ENCODE results near the gene ECM1. TPM values are rescaled to one million over a fixed set of nuclear protein-coding genes. Genes with fewer than 3 reads are reported as not detected.

ECM1 gene
- total RNA-seq, result 15.3 TPM

DNA sequence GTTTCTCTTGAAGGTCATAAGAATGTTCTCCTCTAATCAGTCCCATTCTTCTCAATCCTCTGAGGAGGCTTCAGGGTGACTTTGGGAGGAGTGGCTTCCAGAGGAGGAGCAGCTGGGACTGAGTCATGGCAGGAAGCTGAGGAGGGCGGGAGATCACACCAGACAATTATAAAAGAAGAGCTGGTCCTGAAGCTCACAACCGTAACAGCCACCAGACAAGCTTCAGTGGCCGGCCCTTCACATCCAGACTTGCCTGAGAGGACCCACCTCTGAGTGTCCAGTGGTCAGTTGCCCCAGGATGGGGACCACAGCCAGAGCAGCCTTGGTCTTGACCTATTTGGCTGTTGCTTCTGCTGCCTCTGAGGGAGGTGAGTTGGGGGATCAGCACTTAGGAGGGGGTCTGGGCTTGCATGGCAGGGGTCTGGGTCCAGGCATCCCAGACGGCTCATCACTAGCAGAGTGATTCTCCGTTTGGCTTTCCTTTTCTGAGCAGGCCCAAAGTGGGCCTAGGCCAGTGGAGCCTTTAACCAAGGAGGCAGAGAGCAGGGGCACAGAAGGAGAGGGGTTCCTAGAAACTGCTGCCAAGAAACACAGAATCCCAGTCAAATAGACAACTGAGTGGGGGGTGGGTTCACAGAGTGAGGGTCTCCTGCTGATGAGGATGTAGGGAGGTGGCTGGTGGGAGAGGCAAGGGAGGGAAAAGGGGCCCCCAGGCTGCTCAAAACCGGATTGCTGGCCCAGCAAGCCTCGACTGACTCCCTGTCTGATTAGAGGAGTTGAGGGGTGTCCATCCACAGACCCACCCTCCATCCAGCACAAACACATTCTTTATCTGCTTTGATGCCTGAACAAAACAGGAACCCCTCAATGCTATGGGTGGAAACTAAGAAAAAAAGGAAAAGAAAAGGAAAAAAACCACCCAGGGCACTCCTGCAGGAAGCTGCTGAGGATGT lies at the start of gene ECM1:
Gene ECM1, plus strand, starts transcription at position 198 of the 953 bp plus-strand sequence. Its CDS starts 101 bp downstream, at position 299.
- DNase-seq (ENCODE audit: low spot score) (no peak), ATAC-seq (peak; percentile 53)

DNA sequence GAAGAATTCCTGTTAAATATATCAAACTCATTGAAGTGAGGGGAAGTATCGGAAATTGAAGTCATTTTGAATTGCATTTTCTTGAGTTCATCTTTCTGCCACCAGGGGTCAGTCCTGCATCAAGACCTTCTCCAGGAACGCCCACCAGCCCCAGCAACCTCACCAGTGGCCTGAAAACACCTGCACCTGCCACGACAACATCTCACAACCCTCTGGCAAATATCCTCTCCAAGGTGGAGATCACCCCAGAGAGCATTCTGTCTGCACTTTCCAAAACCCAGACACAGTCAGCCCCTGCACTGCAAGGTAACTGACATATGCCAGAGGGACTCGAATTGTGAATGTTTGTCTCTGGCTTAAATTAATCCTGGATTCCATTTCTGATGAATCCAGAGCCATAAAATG lies 43.5 kb upstream of the ECM1 start:
- DNase-seq (ENCODE audit: low spot score) (peak; percentile 64), ATAC-seq (peak; percentile 81)

DNA sequence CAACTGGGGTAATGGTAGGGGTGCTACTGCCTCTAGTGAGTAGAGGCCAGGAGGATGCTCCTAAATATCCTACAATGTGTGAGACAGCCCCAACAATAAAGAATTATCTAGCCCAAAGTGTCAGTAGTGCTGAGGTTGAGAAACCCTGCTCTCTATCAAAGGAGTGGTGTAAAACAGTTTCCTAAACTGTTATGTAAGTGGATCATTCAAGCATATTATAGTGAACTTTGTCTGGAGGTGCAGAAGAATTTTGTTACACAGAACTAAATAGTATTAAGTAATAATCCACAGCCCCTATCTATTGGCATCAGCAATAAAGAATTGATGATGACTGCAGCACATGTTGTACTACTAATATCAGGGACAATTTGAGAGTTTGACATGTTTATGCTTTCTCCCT lies 40.9 kb upstream of the ECM1 start:
- ATAC-seq, result peak; percentile 70
- no peak for DNase-seq (ENCODE audit: low spot score)

DNA sequence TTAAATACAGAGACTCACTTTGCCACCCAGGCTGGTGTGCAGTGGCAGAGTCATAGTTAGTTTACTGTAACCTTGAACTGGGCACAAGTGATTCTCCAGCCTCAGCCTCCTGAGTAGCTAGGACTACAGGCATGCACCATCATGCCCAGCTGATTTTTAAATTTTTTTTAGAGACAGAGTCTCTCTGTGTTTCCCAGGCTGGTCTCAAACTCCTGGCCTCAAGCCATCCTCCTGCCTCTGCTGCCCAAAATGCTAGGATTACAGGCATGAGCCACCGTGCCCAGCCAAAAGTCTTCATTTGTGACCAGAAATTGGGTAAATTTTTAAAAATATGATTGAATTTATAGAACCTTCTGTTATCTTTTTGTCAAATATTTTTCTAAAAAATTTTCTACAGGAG lies 38.6 kb upstream of the ECM1 start:
- DNase-seq (ENCODE audit: low spot score), result peak; percentile 43
- ATAC-seq, result no peak

DNA sequence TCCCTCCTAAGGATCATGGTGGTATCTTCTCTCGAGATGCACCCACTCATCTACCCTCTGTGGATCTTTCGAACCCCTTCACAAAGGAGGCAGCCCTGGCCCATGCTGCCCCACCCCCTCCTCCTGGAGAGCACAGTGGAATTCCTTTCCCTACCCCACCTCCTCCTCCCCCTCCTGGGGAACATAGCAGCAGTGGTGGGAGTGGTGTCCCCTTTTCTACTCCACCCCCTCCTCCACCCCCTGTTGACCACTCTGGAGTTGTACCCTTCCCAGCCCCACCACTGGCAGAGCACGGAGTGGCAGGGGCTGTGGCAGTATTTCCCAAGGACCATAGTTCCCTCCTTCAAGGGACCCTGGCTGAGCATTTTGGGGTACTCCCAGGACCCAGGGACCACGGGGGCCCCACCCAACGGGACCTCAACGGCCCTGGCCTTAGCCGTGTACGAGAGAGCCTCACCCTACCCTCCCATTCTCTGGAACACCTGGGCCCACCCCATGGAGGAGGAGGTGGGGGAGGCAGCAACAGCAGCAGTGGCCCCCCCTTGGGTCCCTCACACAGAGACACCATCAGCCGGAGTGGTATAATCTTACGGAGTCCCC lies 35.2 kb upstream of the ECM1 start:
- peak; percentile 46 for DNase-seq (ENCODE audit: low spot score)
- ATAC-seq, result no peak

DNA sequence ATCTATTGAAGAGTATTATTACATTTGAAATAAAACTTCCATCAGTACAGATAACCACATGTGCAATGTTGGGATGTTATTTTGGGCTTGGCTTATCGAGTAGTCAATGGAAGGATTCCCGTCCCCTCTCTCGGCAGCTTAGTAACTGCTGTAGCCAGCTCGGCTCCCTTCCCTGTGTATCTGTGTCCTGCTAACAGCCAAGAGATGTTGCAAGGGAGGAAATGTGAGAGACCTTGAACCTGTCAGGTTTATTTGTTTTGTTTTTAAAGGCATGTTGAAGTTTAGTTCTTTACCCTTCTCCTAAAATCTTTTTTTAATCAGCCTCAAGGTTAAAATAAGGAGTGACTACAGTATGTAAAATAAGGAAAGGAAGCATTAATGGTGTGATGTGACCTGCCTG lies 34.2 kb upstream of the ECM1 start:
- DNase-seq (ENCODE audit: low spot score) (peak; percentile 83), ATAC-seq (peak; percentile 89)

DNA sequence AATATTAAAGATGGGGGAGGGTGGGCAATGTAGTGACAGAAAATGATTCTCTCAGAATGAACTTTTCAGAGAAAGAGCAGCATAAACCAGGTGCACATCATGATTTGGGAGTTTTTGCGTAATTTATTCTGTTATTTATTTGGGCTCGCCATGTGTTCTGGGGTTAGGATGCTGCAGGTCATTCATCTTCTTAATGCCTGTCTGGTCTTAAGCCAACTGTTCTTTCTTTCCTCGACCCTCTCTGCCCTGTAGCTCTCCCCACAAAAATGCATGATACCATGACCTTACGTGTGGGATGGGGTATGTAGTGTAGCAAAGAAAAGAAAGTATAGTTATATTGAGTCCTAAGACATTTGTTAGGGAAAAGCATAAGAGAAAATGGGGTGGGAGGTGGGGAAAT lies 33.0 kb upstream of the ECM1 start:
- DNase-seq (ENCODE audit: low spot score) (no peak), ATAC-seq (no peak)

DNA sequence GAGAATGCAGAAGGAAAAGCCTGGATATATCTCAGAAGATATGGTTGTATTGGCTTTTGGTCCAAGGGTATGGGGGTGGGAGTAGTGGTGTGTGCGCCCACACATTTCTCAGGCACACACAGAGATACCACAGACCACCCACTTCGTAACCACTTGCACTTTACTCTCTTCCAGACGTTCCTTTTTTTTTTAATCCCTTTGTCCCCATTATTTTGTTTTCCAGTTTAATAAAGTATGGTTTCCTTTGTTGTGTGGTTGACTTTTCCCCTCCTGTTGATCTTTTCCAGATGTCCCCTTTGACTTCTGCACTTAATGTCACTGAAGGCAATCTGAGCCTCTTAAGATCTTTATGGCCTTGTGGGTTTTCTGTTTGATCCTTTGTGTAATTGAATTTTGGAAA lies 31.2 kb upstream of the ECM1 start:
- no peak for ATAC-seq
- DNase-seq (ENCODE audit: low spot score), result no peak

DNA sequence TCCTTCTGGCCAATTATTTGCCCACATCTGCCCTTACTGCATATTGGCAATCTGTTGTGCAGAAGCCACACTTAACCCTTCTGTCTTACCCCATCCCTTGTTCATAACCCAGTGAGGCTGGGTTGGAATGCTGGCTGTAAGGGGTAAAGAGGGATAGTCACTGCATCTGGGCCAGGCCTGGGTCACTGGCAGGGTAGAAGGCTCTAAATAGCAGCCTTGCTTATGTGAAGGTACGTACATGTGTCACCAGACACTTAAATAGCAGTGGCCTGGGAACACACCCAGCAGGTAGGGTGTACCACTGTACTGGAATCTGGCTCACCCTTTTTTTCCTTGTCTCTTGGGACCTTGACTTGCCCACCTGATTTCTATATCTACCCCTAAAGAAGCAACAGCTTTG lies 30.6 kb upstream of the ECM1 start:
- ATAC-seq (no peak), DNase-seq (ENCODE audit: low spot score) (no peak)

DNA sequence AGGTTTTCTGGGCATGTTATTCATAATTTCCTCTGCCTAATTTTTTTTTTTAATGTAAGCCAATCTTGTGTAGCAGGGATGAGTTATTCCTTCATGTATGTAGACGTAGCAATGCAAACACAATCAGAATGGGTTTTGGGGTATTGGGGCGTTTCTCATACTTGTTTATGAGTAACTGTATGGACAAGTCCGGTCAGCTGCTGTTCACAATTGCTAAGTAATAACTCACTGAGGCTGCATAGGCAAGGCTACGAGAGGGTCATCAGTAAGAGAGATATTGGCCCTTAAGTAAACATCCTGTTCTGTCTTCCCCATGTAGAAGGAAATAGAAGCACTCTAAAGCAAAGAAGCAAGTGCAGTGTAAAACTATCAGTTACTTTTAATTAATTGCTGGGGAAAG lies 30.2 kb upstream of the ECM1 start:
- ATAC-seq (no peak), DNase-seq (ENCODE audit: low spot score) (no peak)

DNA sequence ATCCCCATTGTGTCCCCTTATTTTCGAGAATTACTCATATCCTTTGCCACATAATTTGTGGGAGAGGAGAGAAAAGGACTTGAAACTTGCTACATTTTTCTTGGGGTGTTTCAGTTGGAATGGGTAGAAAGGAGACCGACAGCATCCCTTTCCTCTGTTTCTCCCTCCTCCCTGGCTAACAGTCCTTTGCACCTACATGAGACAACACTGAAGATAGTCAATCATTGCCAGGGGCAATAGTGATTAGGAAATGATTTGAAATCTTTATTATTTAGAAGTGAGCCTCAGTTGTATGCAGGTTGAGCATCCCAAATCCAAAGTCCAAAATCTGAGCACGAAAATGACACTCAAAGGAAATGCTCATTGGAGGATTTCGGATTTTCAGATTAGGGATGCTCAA lies 28.5 kb upstream of the ECM1 start:
- peak; percentile 60 for ATAC-seq
- DNase-seq (ENCODE audit: low spot score), result no peak

DNA sequence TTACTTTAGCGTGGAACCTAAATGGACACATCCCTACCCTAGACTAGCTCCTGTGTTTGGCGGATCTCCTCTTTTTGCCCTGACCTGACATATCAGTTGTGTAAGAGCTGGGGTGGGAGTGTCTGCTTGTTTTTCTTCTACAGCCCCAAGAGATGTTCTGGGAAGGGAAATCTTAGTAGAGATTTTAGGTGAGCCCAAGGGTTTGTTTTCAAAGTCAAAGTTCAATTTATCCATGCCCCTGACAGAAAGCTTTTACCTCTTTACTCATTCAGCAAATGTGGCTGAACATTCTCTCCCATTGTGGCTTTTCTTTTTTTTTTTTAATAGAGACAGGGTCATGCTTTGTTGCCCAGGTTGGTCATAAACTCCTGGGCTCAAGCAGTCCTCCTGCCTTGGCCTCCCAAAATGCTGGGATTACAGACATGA lies 28.0 kb upstream of the ECM1 start:
- ATAC-seq (peak; percentile 91), DNase-seq (ENCODE audit: low spot score) (peak; percentile 64)

DNA sequence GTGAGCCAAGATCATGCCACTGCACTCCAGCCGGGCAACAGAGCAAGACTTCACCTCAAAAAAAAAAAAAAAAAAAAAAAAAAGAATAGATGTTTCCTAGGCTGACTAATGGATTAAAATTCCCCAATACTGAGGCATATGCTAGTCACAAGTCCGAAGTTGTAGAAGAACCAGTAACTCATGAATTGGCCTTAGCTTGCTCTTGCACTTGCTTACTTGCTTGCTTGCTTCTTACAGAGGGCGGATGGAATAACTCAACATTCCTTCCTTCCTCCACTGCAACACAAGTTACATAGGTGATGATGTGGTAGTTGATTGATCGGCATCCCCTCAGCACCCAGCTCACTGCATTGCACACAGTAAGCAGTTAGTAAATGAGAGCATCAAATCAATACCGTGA lies 23.5 kb upstream of the ECM1 start:
- ATAC-seq, result no peak
- no peak for DNase-seq (ENCODE audit: low spot score)

DNA sequence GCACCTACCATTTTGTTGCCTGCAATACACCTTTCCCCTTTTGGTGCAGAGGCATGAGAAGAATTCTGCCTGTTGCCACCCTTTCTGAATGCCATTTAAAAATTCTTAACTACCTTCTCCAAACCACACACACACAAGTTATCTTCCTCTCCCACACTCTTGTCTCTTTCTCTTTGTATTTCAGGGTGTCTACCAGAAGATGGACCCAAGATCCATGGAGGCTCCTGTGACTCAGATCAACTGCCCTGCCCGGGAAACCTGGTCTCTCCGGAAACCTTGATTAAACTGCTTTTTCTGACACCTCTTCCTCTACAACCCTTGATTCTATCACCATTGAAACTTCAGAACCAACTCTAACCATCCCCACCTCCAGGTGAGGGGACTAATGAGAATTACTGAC lies 23.0 kb upstream of the ECM1 start:
- ATAC-seq (no peak), DNase-seq (ENCODE audit: low spot score) (no peak)

DNA sequence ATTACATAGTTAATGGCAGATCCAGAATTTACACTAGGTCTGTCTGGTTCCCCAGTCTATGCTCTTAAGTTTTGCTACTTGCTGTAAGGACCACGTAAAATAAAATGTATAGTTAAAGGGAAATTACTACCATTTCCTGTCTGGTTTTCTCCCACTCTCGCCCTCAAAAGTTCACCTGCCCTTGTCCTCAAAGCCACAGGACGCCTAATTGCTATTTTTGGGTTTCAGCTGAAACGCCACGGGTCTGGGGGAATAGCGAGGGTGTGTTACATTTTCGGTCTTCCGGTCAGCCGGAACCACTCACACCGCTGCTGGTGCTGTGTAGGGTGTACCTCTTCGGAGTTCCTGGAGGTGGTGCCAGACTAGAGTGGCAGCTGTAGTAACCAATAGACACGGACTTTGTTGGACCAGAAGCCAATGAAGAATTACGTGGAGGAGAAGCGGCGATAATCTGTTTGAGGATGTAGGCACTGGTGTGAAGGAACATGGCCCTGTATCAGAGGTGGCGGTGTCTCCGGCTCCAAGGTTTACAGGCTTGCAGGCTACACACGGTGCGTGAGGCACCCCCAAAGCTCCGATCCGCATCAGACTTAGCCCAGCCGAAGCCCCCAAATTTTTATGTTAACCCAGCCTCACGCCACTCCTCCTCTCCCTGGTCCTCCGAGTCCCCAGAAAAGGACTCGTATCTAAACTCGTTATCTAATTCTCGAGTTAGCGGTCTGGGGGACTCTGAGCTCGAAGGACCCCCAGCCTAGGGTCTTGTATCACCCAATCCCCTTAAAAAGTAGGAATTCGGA lies 20.7 kb upstream of the ECM1 start, which contains the start of gene TARS2:
Gene TARS2, plus strand, starts transcription at position 454 of the 797 bp plus-strand sequence. Its CDS starts 32 bp downstream, at position 486.
- peak; percentile 96 for DNase-seq (ENCODE audit: low spot score)
- peak; percentile 100 for ATAC-seq

DNA sequence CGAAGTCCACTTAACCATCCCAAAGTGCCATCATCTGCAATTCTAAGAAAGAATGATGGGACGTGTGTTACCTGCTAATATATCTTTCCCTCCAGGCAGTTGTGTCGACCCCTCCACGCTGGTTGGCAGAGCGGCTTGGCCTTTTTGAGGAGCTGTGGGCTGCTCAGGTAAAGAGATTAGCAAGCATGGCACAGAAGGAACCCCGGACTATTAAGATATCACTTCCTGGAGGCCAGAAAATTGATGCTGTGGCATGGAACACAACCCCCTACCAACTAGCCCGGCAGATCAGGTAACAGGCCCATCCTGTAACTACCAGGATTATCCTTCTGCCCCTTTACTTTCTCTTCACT lies 20.2 kb upstream of the ECM1 start:
- ATAC-seq, result no peak
- DNase-seq (ENCODE audit: low spot score), result no peak

DNA sequence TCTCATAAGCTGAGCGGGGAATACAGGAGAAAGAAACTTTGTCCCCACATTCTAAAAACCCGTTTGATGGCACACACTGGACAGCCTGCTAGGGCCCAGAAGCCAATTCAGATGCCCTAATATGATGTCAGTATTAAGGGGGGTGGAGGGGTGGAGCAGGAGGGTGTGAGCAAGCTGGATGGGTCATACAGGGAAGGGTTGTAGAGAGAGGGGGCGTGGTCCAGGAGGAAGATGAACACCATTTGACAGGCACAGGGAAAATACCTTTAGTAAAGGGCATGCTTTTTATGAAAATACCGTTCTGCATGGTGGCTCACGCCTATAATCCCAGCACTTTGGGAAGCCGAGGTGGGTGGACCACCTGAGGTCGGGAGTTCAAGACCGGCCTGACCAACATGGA lies 14.7 kb upstream of the ECM1 start:
- no peak for DNase-seq (ENCODE audit: low spot score)
- ATAC-seq, result no peak

DNA sequence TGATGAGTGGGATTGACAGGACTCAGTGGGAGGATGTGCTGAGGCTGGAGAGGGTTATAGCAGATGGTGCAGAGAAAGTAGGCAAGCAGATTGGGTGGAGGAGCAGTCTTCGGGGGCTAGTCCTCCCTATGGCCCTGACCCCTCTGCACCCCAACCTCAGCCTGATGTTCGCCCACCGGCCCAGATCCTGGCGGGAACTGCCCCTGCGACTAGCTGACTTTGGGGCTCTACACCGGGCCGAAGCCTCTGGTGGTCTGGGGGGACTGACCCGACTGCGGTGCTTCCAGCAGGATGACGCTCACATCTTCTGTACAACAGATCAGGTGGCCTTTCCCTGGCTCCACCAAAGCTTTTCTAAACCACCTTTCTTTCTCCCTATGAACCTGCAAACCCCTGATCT lies 9.6 kb upstream of the ECM1 start:
- ATAC-seq (no peak), DNase-seq (ENCODE audit: low spot score) (no peak)

DNA sequence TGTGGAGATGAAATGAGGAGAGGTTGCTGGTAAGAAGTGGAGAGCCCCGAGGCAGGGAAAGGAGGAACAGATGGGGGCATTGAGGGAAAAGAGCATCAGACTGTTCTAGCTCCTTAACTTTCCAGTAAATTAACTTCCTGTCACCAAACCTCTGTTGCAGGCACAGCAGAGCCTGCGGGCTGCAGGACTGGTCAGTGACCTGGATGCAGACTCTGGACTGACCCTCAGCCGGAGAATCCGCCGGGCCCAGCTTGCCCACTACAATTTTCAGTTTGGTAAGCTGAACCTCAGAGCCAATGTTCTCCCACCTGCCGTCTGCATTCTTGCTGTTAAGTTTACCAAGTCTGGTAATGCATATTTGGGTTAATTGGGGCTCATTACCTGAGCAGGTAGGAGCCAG lies 2.5 kb upstream of the ECM1 start:
- no peak for DNase-seq (ENCODE audit: low spot score)
- ATAC-seq, result no peak

DNA sequence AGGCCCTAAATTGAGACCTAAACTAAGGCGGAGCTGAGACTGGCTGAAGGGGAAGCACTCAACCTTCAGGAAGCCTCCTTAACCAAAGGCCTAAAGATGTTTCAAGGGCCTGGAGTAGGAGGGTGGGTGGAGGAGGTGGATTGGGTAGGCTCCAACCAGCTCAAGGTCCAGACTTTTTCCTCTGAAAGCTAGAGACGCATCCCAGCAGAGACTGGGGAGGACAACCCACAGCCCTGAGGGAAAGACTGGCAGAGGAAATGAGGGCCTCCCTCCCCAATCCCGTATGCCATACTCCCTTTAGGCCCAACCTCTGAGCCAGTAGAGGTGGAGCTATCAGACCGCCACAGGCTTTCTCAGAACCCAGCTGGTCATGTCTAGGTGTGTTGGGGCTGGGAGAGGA lies 1.1 kb downstream of the ECM1 start:
- no peak for ATAC-seq

DNA sequence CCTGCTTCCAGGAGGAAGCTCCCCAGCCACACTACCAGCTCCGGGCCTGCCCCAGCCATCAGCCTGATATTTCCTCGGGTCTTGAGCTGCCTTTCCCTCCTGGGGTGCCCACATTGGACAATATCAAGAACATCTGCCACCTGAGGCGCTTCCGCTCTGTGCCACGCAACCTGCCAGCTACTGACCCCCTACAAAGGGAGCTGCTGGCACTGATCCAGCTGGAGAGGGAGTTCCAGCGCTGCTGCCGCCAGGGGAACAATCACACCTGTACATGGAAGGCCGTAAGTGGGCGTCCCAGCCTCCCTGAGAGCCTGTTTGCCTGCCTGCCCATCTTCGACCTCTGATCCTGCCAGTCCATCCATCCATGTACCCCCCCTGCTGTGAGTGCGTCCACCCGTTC lies 3.6 kb downstream of the ECM1 start:
- ATAC-seq (no peak), DNase-seq (ENCODE audit: low spot score) (no peak)

More for the DNA sequence above, 1.1 kb downstream of the ECM1 start:
- DNase-seq (ENCODE audit: low spot score), result no peak
